ENCODE measurements around the gene OR2T34. TPM values are rescaled to one million over a fixed set of nuclear protein-coding genes. Genes with fewer than 3 reads are reported as not detected.

OR2T34 gene
- total and polyA plus RNA-seq, 2 experiments from 2014 or later, result not detected

DNA sequence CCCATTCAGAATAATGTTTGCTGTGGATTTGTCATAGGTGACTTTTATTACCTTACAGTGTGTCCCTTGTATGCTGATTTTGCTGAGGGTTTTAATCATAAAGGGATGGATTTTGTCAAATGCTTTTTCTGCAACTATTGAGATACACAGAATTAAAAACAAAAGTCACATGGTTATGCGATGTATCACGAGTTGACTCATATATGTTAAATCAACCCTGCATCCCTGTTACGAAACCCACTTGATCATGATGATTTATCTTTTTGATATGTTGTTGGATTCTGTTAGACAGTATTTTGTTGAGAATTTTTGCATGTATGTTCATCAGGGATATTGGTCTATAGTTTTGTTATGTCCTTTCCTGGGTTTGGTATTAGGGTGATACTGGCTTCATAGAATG is 10.7 kb upstream of the OR2T34 start:
- Histone ChIP-seq H3K27ac (ENCODE audit: low read depth) (no peak overlapping the region), H3K4me3 (no peak overlapping the region), H3K79me2 (replicated peaks; ENCODE audit: insufficient read depth) (no peaks in the 10 kb centered on the region), H3K36me3 (ENCODE audit: insufficient read depth) (0 out of 2 replicates have a peak, but pooled peaks cover 6% of the 10 kb centered on the region), H4K20me1 (replicated peaks; ENCODE audit: insufficient read depth) (no peaks in the 10 kb centered on the region), H3F3A (replicated peaks; ENCODE audit: low read depth) (no peaks in the 10 kb centered on the region), H3K27me3 (ENCODE audit: insufficient read depth) (no peaks in the 10 kb centered on the region), H3K9me2 (ENCODE audit: insufficient read depth) (no peaks in the 10 kb centered on the region), H2AFZ (no peak overlapping the region), H3K4me2 (no peak overlapping the region), H3K4me1 (ENCODE audit: insufficient read depth) (no peaks in the 10 kb centered on the region)
- Mint-ChIP-seq H3K27ac (no peak overlapping the region), H3K9me3 (peaks cover 86% of the 10 kb centered on the region), H3K4me1 (no peaks in the 10 kb centered on the region), H3K36me3 (ENCODE audit: low read depth) (peaks cover 8% of the 10 kb centered on the region; the same call in 2 of the 3 replicates), H3K4me3 (no peak overlapping the region), H3K27me3 (ENCODE audit: insufficient read depth, low read depth, poor library complexity) (no peaks in the 10 kb centered on the region)
- ATAC-seq, result no peak
- TF ChIP-seq EZH2 (IDR thresholded peaks at IDR 0.05; ENCODE audit: low read depth, unreplicated experiment) (no peak), ZNF331 (CRISPR knock-in tag; IDR thresholded peaks at IDR 0.05; ENCODE audit: low read depth) (no peak), ZNF114 (CRISPR knock-in tag; IDR thresholded peaks at IDR 0.05) (no peak), STAT1 (IDR thresholded peaks at IDR 0.05; ENCODE audit: unreplicated experiment) (no peak), NANOG (IDR thresholded peaks at IDR 0.05; ENCODE audit: borderline replicate concordance) (no peak), JUNB (IDR thresholded peaks at IDR 0.05; ENCODE audit: unreplicated experiment) (no peak), EZH2phosphoT487 (IDR thresholded peaks at IDR 0.05; ENCODE audit: unreplicated experiment) (no peak), CREB1 (CRISPR knock-in tag; IDR thresholded peaks at IDR 0.05; ENCODE audit: low read depth) (no peak), POLR2AphosphoS5 (IDR thresholded peaks at IDR 0.05; ENCODE audit: low read depth) (no peak)
- TF ChIP-seq, protein P1, sequence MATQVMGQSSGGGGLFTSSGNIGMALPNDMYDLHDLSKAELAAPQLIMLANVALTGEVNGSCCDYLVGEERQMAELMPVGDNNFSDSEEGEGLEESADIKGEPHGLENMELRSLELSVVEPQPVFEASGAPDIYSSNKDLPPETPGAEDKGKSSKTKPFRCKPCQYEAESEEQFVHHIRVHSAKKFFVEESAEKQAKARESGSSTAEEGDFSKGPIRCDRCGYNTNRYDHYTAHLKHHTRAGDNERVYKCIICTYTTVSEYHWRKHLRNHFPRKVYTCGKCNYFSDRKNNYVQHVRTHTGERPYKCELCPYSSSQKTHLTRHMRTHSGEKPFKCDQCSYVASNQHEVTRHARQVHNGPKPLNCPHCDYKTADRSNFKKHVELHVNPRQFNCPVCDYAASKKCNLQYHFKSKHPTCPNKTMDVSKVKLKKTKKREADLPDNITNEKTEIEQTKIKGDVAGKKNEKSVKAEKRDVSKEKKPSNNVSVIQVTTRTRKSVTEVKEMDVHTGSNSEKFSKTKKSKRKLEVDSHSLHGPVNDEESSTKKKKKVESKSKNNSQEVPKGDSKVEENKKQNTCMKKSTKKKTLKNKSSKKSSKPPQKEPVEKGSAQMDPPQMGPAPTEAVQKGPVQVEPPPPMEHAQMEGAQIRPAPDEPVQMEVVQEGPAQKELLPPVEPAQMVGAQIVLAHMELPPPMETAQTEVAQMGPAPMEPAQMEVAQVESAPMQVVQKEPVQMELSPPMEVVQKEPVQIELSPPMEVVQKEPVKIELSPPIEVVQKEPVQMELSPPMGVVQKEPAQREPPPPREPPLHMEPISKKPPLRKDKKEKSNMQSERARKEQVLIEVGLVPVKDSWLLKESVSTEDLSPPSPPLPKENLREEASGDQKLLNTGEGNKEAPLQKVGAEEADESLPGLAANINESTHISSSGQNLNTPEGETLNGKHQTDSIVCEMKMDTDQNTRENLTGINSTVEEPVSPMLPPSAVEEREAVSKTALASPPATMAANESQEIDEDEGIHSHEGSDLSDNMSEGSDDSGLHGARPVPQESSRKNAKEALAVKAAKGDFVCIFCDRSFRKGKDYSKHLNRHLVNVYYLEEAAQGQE (IDR thresholded peaks at IDR 0.05; ENCODE audit: unreplicated experiment), result no peak
- TF ChIP-seq, protein P2, sequence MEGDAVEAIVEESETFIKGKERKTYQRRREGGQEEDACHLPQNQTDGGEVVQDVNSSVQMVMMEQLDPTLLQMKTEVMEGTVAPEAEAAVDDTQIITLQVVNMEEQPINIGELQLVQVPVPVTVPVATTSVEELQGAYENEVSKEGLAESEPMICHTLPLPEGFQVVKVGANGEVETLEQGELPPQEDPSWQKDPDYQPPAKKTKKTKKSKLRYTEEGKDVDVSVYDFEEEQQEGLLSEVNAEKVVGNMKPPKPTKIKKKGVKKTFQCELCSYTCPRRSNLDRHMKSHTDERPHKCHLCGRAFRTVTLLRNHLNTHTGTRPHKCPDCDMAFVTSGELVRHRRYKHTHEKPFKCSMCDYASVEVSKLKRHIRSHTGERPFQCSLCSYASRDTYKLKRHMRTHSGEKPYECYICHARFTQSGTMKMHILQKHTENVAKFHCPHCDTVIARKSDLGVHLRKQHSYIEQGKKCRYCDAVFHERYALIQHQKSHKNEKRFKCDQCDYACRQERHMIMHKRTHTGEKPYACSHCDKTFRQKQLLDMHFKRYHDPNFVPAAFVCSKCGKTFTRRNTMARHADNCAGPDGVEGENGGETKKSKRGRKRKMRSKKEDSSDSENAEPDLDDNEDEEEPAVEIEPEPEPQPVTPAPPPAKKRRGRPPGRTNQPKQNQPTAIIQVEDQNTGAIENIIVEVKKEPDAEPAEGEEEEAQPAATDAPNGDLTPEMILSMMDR (conservative IDR thresholded peaks at IDR 0.05; ENCODE audit: low read depth in 2 of 2), result no peak
- TF ChIP-seq, protein P3, sequence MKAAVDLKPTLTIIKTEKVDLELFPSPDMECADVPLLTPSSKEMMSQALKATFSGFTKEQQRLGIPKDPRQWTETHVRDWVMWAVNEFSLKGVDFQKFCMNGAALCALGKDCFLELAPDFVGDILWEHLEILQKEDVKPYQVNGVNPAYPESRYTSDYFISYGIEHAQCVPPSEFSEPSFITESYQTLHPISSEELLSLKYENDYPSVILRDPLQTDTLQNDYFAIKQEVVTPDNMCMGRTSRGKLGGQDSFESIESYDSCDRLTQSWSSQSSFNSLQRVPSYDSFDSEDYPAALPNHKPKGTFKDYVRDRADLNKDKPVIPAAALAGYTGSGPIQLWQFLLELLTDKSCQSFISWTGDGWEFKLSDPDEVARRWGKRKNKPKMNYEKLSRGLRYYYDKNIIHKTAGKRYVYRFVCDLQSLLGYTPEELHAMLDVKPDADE (IDR thresholded peaks at IDR 0.05), result no peak
- TF ChIP-seq, protein P4, sequence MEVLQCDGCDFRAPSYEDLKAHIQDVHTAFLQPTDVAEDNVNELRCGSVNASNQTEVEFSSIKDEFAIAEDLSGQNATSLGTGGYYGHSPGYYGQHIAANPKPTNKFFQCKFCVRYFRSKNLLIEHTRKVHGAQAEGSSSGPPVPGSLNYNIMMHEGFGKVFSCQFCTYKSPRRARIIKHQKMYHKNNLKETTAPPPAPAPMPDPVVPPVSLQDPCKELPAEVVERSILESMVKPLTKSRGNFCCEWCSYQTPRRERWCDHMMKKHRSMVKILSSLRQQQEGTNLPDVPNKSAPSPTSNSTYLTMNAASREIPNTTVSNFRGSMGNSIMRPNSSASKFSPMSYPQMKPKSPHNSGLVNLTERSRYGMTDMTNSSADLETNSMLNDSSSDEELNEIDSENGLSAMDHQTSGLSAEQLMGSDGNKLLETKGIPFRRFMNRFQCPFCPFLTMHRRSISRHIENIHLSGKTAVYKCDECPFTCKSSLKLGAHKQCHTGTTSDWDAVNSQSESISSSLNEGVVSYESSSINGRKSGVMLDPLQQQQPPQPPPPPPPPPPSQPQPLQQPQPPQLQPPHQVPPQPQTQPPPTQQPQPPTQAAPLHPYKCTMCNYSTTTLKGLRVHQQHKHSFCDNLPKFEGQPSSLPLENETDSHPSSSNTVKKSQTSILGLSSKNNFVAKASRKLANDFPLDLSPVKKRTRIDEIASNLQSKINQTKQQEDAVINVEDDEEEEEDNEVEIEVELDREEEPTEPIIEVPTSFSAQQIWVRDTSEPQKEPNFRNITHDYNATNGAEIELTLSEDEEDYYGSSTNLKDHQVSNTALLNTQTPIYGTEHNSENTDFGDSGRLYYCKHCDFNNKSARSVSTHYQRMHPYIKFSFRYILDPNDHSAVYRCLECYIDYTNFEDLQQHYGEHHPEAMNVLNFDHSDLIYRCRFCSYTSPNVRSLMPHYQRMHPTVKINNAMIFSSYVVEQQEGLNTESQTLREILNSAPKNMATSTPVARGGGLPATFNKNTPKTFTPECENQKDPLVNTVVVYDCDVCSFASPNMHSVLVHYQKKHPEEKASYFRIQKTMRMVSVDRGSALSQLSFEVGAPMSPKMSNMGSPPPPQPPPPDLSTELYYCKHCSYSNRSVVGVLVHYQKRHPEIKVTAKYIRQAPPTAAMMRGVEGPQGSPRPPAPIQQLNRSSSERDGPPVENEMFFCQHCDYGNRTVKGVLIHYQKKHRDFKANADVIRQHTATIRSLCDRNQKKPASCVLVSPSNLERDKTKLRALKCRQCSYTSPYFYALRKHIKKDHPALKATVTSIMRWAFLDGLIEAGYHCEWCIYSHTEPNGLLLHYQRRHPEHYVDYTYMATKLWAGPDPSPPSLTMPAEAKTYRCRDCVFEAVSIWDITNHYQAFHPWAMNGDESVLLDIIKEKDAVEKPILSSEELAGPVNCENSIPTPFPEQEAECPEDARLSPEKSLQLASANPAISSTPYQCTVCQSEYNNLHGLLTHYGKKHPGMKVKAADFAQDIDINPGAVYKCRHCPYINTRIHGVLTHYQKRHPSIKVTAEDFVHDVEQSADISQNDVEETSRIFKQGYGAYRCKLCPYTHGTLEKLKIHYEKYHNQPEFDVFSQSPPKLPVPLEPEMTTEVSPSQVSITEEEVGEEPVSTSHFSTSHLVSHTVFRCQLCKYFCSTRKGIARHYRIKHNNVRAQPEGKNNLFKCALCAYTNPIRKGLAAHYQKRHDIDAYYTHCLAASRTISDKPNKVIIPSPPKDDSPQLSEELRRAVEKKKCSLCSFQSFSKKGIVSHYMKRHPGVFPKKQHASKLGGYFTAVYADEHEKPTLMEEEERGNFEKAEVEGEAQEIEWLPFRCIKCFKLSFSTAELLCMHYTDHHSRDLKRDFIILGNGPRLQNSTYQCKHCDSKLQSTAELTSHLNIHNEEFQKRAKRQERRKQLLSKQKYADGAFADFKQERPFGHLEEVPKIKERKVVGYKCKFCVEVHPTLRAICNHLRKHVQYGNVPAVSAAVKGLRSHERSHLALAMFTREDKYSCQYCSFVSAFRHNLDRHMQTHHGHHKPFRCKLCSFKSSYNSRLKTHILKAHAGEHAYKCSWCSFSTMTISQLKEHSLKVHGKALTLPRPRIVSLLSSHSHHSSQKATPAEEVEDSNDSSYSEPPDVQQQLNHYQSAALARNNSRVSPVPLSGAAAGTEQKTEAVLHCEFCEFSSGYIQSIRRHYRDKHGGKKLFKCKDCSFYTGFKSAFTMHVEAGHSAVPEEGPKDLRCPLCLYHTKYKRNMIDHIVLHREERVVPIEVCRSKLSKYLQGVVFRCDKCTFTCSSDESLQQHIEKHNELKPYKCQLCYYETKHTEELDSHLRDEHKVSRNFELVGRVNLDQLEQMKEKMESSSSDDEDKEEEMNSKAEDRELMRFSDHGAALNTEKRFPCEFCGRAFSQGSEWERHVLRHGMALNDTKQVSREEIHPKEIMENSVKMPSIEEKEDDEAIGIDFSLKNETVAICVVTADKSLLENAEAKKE (CRISPR knock-in tag; IDR thresholded peaks at IDR 0.05), result no peak
- no peak for DNase-seq (ENCODE audit: low spot score)
